ENCODE data around the gene SPDEF.

The SPDEF gene

GRCh38 chr6:34540841-34541240 is 15.3 kb downstream of the SPDEF start:
- peaks cover 17% of the 10 kb centered on the region for H3K27me3 ChIP-seq (ENCODE audit: insufficient read depth, low read length)
- H3K9ac ChIP-seq (ENCODE audit: low read length): no peak overlapping the region
- H3F3A ChIP-seq (ENCODE audit: insufficient read depth, low read length): no peaks in the 10 kb centered on the region
- H3K9me3 ChIP-seq (ENCODE audit: low read length): no peaks in the 10 kb centered on the region
- H3K79me2 ChIP-seq (ENCODE audit: insufficient read depth, low read length): no peaks in the 10 kb centered on the region
- no peaks in the 10 kb centered on the region for H3K9me2 ChIP-seq (ENCODE audit: low read depth, low read length)
- H2AFZ ChIP-seq (ENCODE audit: low read length): no peak overlapping the region
- H3K4me2 ChIP-seq (ENCODE audit: low read length): no peak overlapping the region
- H3K36me3 ChIP-seq (ENCODE audit: insufficient read depth, low read length): no peaks in the 10 kb centered on the region
- H3K27ac ChIP-seq (ENCODE audit: low read depth, low read length, poor library complexity, severe bottlenecking): no peak overlapping the region
- no peaks in the 10 kb centered on the region for H3K4me1 ChIP-seq (ENCODE audit: insufficient read depth, low read length, severe bottlenecking)
- no peaks in the 10 kb centered on the region for H4K20me1 ChIP-seq (ENCODE audit: insufficient read depth, low read length)
- TF ChIP-seq EZH2 (IDR thresholded peaks at IDR 0.05; ENCODE audit: borderline replicate concordance, low read length): no peak
- TF ChIP-seq, protein P1, sequence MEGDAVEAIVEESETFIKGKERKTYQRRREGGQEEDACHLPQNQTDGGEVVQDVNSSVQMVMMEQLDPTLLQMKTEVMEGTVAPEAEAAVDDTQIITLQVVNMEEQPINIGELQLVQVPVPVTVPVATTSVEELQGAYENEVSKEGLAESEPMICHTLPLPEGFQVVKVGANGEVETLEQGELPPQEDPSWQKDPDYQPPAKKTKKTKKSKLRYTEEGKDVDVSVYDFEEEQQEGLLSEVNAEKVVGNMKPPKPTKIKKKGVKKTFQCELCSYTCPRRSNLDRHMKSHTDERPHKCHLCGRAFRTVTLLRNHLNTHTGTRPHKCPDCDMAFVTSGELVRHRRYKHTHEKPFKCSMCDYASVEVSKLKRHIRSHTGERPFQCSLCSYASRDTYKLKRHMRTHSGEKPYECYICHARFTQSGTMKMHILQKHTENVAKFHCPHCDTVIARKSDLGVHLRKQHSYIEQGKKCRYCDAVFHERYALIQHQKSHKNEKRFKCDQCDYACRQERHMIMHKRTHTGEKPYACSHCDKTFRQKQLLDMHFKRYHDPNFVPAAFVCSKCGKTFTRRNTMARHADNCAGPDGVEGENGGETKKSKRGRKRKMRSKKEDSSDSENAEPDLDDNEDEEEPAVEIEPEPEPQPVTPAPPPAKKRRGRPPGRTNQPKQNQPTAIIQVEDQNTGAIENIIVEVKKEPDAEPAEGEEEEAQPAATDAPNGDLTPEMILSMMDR (IDR thresholded peaks at IDR 0.05; ENCODE audit: low read length): no peak
- no peak overlapping the region for H3K4me3 ChIP-seq (ENCODE audit: low read depth, low read length, poor library complexity, severe bottlenecking)

DNA sequence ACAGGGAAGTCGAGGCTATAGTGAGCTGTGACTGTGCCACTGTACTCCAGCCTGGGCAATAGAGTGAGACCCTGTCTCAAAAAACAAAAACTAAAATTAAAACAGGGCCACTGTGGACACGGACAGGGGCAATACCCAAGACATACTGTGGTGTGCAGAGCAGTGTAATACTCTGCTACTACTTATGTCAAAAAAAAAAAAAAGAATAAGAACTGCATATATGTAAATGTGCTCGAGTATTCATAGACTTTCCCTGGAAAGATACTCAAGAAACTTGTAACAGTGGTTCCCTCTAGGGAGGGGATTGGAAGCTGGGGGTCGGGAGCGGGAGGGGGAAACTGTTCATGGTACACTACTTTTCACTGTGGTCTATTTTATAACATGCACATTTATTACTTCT is 15.9 kb downstream of the SPDEF start:
- TF ChIP-seq, protein P1 (IDR thresholded peaks at IDR 0.05; ENCODE audit: low read length): no peak
- no peak for TF ChIP-seq EZH2 (IDR thresholded peaks at IDR 0.05; ENCODE audit: borderline replicate concordance, low read length)
- H3K9ac ChIP-seq (ENCODE audit: low read length): no peak overlapping the region
- H3K9me2 ChIP-seq (ENCODE audit: low read depth, low read length): no peaks in the 10 kb centered on the region
- H3K9me3 ChIP-seq (ENCODE audit: low read length): no peaks in the 10 kb centered on the region
- H4K20me1 ChIP-seq (ENCODE audit: insufficient read depth, low read length): no peaks in the 10 kb centered on the region
- H3K27ac ChIP-seq (ENCODE audit: low read depth, low read length, poor library complexity, severe bottlenecking): no peak overlapping the region
- H3F3A ChIP-seq (ENCODE audit: insufficient read depth, low read length): no peaks in the 10 kb centered on the region
- H3K4me1 ChIP-seq (ENCODE audit: insufficient read depth, low read length, severe bottlenecking): no peaks in the 10 kb centered on the region
- no peak overlapping the region for H3K4me2 ChIP-seq (ENCODE audit: low read length)
- no peaks in the 10 kb centered on the region for H3K79me2 ChIP-seq (ENCODE audit: insufficient read depth, low read length)
- H3K27me3 ChIP-seq (ENCODE audit: insufficient read depth, low read length): peaks cover 17% of the 10 kb centered on the region
- no peaks in the 10 kb centered on the region for H3K36me3 ChIP-seq (ENCODE audit: insufficient read depth, low read length)
- no peak overlapping the region for H3K4me3 ChIP-seq (ENCODE audit: low read depth, low read length, poor library complexity, severe bottlenecking)
- no peak overlapping the region for H2AFZ ChIP-seq (ENCODE audit: low read length)

- TF ChIP-seq EZH2 (IDR thresholded peaks at IDR 0.05; ENCODE audit: borderline replicate concordance, low read length): no peak
- TF ChIP-seq, protein P1 (IDR thresholded peaks at IDR 0.05; ENCODE audit: low read length): no peak
- no peaks in the 10 kb centered on the region for H4K20me1 ChIP-seq (ENCODE audit: insufficient read depth, low read length)
- peaks cover 17% of the 10 kb centered on the region for H3K27me3 ChIP-seq (ENCODE audit: insufficient read depth, low read length)
- no peaks in the 10 kb centered on the region for H3K9me3 ChIP-seq (ENCODE audit: low read length)
- H3K4me2 ChIP-seq (ENCODE audit: low read length): no peak overlapping the region
- no peak overlapping the region for H3K27ac ChIP-seq (ENCODE audit: low read depth, low read length, poor library complexity, severe bottlenecking)
- H3K79me2 ChIP-seq (ENCODE audit: insufficient read depth, low read length): no peaks in the 10 kb centered on the region
- no peak overlapping the region for H3K4me3 ChIP-seq (ENCODE audit: low read depth, low read length, poor library complexity, severe bottlenecking)
- H3F3A ChIP-seq (ENCODE audit: insufficient read depth, low read length): no peaks in the 10 kb centered on the region
- H3K36me3 ChIP-seq (ENCODE audit: insufficient read depth, low read length): no peaks in the 10 kb centered on the region
- no peak overlapping the region for H2AFZ ChIP-seq (ENCODE audit: low read length)
- no peak overlapping the region for H3K9ac ChIP-seq (ENCODE audit: low read length)
- H3K4me1 ChIP-seq (ENCODE audit: insufficient read depth, low read length, severe bottlenecking): no peaks in the 10 kb centered on the region
- no peaks in the 10 kb centered on the region for H3K9me2 ChIP-seq (ENCODE audit: low read depth, low read length)
Measured at GRCh38 chr6:34539181-34539580, 16.9 kb downstream of the SPDEF start.
